Measurements from ENCODE around the gene CDH6. TPM values are rescaled to one million over a fixed set of nuclear protein-coding genes. Genes with fewer than 3 reads are reported as not detected.

The CDH6 gene
- total RNA-seq, 4 donors from 2014 or later: 1.3 to 6.8 (median 2.2) TPM

DNA sequence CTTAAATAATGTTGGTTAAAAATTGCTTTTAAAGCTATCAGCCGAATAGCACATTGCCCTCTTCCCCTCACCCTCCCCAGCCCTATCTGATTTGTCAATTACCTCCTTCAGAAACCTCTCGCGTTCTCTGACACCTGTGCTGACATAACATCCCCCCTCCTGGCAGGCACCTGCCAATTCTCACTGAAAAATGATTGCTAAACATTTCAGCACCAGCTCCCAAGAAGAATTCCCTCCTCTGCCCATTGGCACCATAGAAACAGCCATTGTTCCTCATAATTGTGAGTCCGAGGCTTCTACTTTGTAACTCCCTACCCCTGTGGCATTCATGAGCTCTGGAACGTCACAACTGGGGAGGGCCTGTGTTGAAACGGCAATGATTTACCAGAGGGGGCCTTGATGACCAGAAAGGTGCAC, 20.2 kb downstream of the CDH6 start:
- TF ChIP-seq, protein P1, sequence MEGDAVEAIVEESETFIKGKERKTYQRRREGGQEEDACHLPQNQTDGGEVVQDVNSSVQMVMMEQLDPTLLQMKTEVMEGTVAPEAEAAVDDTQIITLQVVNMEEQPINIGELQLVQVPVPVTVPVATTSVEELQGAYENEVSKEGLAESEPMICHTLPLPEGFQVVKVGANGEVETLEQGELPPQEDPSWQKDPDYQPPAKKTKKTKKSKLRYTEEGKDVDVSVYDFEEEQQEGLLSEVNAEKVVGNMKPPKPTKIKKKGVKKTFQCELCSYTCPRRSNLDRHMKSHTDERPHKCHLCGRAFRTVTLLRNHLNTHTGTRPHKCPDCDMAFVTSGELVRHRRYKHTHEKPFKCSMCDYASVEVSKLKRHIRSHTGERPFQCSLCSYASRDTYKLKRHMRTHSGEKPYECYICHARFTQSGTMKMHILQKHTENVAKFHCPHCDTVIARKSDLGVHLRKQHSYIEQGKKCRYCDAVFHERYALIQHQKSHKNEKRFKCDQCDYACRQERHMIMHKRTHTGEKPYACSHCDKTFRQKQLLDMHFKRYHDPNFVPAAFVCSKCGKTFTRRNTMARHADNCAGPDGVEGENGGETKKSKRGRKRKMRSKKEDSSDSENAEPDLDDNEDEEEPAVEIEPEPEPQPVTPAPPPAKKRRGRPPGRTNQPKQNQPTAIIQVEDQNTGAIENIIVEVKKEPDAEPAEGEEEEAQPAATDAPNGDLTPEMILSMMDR (IDR thresholded peaks at IDR 0.05; ENCODE audit: low read depth): no peak

DNA sequence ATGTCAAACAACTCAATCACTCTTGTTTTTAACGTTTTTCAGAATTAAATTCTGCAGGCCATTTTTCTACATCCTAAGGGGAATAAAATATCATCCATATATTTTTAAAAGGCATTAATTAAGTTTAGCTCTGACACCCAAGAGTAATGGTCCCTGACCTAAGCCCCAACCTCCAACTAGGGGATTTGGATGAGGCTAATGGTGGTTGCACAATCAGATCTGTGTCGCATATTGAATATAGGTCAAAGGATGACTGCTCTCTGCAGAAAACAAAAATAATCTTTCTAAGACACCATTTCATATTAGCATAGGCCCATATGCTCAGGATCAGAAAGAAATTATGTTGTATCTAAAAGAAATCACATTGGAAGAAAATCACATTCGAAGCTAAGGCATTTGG, 20.7 kb downstream of the CDH6 start:
- TF ChIP-seq, protein P1 (IDR thresholded peaks at IDR 0.05; ENCODE audit: low read depth): no peak

DNA sequence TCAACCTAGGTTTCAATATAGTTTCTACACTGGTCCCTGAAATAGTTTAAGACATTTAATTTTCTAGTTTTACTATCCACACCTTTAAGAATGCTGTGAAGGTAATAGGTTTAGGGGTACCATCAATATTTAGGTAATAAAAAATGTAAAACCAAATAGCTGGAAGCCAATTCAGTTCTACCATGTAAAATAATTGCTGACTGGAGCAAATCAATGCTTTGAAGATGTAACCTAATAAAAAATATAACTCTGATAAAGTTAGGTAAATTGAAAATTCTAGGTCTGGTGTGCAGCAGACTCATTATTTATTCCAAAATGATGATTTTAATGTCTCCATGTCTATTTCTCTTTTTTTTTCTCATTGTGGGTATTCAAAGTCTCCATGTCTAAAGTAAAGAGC, 21.8 kb downstream of the CDH6 start:
- TF ChIP-seq, protein P1 (IDR thresholded peaks at IDR 0.05; ENCODE audit: low read depth): no peak

DNA sequence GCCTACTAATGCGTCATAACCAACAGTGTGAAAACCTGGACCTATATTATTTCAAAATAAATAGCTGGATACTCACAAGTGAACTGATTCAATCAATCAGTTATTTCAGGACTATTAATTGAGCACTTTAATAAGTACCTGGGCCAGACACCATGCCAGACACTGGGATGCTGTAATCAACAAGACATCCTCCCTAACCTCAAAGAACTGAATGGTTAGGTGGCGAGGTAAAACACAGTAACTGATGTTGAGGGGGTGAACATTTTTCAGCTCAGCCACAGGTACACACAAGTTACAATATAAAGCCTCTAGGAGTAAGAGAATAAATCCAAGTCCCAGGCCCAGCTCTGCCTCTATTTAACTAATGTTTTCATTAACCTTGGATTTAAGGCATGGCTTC, 24.0 kb downstream of the CDH6 start:
- TF ChIP-seq, protein P1 (IDR thresholded peaks at IDR 0.05; ENCODE audit: low read depth): no peak

DNA sequence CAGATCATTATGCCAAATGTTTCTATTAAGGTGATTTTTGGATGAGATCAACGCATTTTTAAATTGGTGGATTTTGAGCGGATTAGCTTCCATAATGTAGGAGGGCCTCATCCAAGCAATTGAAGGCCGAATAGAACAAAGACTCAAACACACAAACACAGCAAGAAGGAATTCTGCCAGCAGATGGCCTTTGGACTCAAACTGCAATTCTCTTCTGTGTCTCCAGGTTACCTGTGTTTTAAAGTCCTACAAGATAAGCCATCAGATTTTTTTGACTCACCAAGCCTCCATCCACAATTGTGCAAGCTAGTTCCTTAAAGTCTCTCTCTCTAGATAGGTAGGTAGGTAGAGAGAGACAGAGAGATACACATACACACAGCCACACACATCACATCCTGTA, 25.5 kb downstream of the CDH6 start:
- TF ChIP-seq, protein P1 (IDR thresholded peaks at IDR 0.05; ENCODE audit: low read depth): no peak

DNA sequence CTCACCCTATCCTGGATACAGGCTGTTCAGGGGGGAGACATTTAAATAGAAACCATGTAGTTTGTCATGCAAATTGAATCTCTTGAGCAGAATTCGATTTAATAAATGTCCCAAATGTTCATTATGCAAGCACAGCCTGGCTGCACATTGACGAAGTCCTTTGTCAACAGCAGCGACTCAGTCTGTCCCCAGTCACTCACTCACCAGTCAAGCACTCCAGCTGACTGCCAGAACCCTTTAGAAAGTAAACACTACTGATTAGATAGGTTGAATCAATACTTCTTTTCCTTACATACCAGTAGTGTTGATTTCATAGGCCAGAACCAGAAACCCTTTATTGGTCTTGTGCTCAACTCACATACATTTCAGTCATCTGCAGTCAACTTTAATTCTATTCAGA, 27.5 kb downstream of the CDH6 start:
- TF ChIP-seq, protein P1 (IDR thresholded peaks at IDR 0.05; ENCODE audit: low read depth): no peak

DNA sequence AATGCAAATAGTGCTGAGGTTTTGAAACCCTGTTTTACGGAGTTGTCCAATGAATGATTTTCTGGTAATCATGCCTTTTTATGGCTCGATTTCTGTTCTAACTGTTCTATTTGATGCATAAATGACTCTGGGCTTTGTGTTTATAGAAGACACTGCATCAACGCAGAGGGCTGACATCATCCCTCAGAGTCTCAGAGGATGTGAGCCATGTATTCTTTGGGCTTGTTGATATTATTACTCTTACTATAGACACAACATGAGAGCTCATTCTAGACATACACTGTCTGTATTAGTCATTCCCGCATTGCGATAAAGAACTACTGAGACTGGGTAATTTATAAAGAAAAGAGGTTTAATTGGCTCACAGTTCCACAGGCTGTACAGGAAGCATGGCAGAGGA, 31.6 kb downstream of the CDH6 start:
- TF ChIP-seq, protein P1 (IDR thresholded peaks at IDR 0.05; ENCODE audit: low read depth): no peak
